ENCODE results near the gene NRP2. TPM values are rescaled to one million over a fixed set of nuclear protein-coding genes. Genes with fewer than 3 reads are reported as not detected.
A peak's percentile ranks its signal among the peaks of the same experiment; 100 is the strongest.

Gene NRP2
- total and polyA plus RNA-seq, 10 donors: 3.1 to 49.9 (median 26.2) TPM

DNA sequence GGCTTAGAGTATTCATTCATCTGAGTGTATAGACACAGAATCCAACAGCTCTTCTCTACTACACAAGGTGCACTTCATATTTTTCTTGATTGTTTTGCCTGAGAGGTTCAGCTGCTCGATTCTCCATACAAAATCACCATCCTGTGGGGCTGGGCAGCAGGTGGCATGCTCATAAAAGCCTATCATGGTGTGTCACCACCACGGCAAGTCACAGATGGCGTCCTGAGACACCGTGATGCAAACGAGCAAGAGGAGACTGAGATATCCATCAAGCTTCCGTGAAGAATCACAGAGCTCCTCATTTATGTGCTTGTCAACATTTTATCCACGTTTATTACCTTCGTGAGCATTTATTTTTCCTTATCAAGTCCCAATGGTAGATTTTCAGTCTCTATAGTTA lies 22.4 kb upstream of the NRP2 start:
- H3K36me3 ChIP-seq: no peaks in the 10 kb centered on the region
- peaks cover 0 to 11% (median 3%) of the 10 kb centered on the region in 6 donors for H3K4me1 ChIP-seq
- TF ChIP-seq POLR2AphosphoS5 (IDR thresholded peaks at IDR 0.05): no peak
- no peak for TF ChIP-seq POLR2A (IDR thresholded peaks at IDR 0.05)
- TF ChIP-seq, protein P1, sequence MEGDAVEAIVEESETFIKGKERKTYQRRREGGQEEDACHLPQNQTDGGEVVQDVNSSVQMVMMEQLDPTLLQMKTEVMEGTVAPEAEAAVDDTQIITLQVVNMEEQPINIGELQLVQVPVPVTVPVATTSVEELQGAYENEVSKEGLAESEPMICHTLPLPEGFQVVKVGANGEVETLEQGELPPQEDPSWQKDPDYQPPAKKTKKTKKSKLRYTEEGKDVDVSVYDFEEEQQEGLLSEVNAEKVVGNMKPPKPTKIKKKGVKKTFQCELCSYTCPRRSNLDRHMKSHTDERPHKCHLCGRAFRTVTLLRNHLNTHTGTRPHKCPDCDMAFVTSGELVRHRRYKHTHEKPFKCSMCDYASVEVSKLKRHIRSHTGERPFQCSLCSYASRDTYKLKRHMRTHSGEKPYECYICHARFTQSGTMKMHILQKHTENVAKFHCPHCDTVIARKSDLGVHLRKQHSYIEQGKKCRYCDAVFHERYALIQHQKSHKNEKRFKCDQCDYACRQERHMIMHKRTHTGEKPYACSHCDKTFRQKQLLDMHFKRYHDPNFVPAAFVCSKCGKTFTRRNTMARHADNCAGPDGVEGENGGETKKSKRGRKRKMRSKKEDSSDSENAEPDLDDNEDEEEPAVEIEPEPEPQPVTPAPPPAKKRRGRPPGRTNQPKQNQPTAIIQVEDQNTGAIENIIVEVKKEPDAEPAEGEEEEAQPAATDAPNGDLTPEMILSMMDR (IDR thresholded peaks at IDR 0.05 in 8 of 11, conservative IDR thresholded peaks at IDR 0.05 in 3 of 11): no peak
- 72 to 78% (median 76%) methylated on average over 8 of the region's 8 CpGs for WGBS, 5 donors
- intact Hi-C loops (cut with DNase I; ENCODE audit: low total_unique reads): no loop called here
- H3K27me3 ChIP-seq (replicated peaks in 1 of 7): no peaks in the 10 kb centered on the region
- H3K4me3 ChIP-seq: no peak overlapping the region
- no peaks in the 10 kb centered on the region for H3K9me3 ChIP-seq
- no peak overlapping the region for H3K27ac ChIP-seq
- DNase-seq: no peak

DNA sequence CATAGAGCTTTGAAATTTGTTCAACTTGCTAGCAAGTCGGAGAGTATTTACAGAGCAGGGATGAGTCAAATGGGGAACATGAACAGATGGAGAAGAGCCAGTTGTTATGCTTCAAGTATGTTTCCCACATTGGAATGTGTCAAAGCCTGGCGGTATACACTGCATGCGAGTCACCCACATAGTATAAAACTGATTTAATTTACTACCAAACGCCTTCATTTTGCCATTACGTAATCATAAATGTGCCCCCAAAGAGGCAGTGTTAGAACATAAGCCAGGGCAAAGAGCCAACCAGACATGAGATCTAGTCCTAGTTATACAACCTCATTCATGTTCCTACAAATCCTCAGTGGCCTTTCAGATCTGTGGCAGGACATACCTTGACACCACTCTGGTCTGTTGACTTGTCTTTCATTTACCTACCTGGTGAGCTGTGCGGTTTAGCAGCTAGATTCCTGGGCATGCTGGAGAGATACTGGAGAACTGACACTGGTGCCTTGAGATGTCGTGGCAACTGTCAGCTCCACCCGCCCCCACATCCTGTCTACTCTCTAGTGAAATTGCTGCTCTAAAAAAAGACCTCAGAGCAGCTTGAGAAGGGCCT lies 21.7 kb upstream of the NRP2 start:
- Histone ChIP-seq H3K27ac (peak overlapping the region in 1 of 8 donors; percentile 3), H3K9me3 (no peaks in the 10 kb centered on the region), H3K27me3 (replicated peaks in 1 of 7) (no peaks in the 10 kb centered on the region), H3K4me1 (peaks cover 0 to 11% (median 3%) of the 10 kb centered on the region in 6 donors), H3K36me3 (no peaks in the 10 kb centered on the region), H3K4me3 (no peak overlapping the region)
- DNase-seq: no peak
- intact Hi-C loops (cut with DNase I; ENCODE audit: low total_unique reads): no loop called here
- WGBS, 5 donors: 41 to 57% (median 54%) methylated on average over 8 of the region's 8 CpGs
- TF ChIP-seq POLR2A (IDR thresholded peaks at IDR 0.05): no peak
- TF ChIP-seq POLR2AphosphoS5 (IDR thresholded peaks at IDR 0.05): no peak
- TF ChIP-seq, protein P1 (IDR thresholded peaks at IDR 0.05 in 8 of 11, conservative IDR thresholded peaks at IDR 0.05 in 3 of 11): no peak

DNA sequence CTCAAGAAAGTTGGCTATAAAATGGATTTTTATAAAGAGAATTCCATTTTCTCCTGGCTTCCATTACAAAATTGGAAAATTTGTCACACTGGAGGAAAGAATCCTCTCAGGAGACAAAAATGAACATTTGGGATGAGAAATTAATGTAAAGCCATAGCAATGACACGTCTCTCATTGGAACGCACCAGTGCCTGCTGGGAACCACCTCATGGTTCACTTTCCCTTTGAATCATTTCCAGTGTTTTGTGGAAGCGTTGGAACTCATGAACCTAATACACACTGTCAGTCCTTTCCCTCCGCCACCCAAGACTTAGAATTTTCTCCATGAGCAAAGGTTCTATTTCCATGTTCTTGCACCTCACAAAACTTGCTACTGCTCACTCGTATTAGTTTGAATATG lies 21.0 kb upstream of the NRP2 start:
- no peak overlapping the region for H3K4me3 ChIP-seq
- intact Hi-C loops (cut with DNase I; ENCODE audit: low total_unique reads): no loop called here
- no peak for DNase-seq
- no peaks in the 10 kb centered on the region for H3K36me3 ChIP-seq
- TF ChIP-seq POLR2AphosphoS5 (IDR thresholded peaks at IDR 0.05) (no peak), POLR2A (IDR thresholded peaks at IDR 0.05) (no peak)
- TF ChIP-seq, protein P1 (IDR thresholded peaks at IDR 0.05 in 8 of 11, conservative IDR thresholded peaks at IDR 0.05 in 3 of 11): no peak
- H3K4me1 ChIP-seq: peaks cover 0 to 11% (median 3%) of the 10 kb centered on the region in 6 donors
- H3K27me3 ChIP-seq (replicated peaks in 1 of 7): no peaks in the 10 kb centered on the region
- H3K27ac ChIP-seq: no peak overlapping the region
- WGBS, 5 donors: 87 to 98% (median 90%) methylated on average over 5 of the region's 5 CpGs
- no peaks in the 10 kb centered on the region for H3K9me3 ChIP-seq

DNA sequence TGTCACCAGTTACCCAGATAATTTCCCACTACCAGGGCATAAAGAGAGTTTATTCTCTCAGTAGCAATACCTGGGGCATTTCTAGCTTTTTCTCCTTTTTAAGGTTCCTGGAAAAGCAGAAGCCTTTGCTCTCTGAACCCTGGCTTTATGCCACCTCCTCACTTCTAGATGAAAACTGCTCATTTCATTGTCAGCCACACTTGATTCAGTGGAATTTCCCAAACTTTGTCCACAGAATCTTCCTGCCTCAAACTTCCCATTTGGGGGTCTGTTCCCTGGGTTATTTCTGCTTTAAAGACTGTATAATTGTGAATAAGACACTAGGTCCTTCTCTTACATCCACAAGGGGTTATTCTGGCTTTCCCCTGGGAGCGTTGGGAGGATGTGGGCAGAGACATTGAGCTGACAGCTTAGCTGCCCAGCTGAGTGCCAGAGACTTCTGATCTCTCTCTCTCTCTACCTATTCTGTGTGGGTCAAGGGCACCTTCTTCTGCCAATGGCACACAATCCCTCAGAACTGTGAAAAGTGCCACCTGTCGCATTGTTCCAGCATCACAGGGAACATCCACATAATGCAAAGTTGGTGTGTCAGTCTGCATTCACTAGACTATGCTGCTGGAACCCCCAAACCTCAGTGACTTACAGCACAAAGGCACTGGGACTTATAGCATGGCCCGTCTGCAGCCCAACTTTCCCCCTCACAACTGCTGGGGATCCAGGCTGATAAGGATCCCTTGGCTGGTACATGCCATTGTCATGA lies 19.9 kb upstream of the NRP2 start:
- Histone ChIP-seq H3K4me1 (peaks cover 0 to 11% (median 3%) of the 10 kb centered on the region in 6 donors), H3K9me3 (no peaks in the 10 kb centered on the region), H3K36me3 (no peaks in the 10 kb centered on the region), H3K27ac (no peak overlapping the region), H3K4me3 (no peak overlapping the region), H3K27me3 (replicated peaks in 1 of 7) (no peaks in the 10 kb centered on the region)
- WGBS, 5 donors: 75 to 88% (median 85%) methylated on average over 3 of the region's 3 CpGs
- no peak for TF ChIP-seq POLR2AphosphoS5 (IDR thresholded peaks at IDR 0.05)
- TF ChIP-seq POLR2A (IDR thresholded peaks at IDR 0.05): no peak
- TF ChIP-seq, protein P1 (IDR thresholded peaks at IDR 0.05 in 8 of 11, conservative IDR thresholded peaks at IDR 0.05 in 3 of 11): no peak
- intact Hi-C loops (cut with DNase I; ENCODE audit: low total_unique reads): no loop called here
- DNase-seq: no peak
